ENCODE data around the gene B4GALNT3.

- TF ChIP-seq CTCF (IDR thresholded peaks at IDR 0.05; ENCODE audit: poor library complexity) (no peak), EZH2phosphoT487 (IDR thresholded peaks at IDR 0.05; ENCODE audit: low read depth, severe bottlenecking, unreplicated experiment) (no peak)
Observed at GRCh38 chr12:611721-612120, 152.0 kb downstream of the B4GALNT3 start.

All from hepatocyte (in vitro differentiated cells).